ENCODE results near the gene GPC5.

The GPC5 gene

DNA sequence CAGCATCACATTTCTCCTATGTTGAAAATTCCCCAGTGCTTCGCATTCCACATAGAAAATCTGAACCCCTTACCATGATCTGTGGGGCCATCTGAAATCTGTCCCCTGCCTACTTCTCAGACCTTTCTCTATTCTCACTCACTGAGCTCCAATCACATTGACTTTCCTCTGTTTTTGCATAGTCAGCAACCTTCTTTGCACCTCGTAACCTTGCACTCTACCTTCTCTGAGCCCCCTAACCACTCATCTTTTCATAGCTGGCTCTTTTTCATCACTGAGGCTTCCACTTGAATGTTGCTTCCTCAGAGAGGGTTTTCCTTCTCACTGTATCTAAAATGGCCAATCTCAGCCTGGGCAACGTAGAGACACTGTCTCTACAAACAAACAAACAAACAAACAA is 286.3 kb downstream of the GPC5 start:
- Histone ChIP-seq H3K9me2 (replicated peaks; ENCODE audit: insufficient read depth, low read length) (no peaks in the 10 kb centered on the region), H3K4me3 (ENCODE audit: insufficient read depth, low read length, poor library complexity, severe bottlenecking) (no peak overlapping the region), H3K79me2 (ENCODE audit: insufficient read depth, low read length) (no peaks in the 10 kb centered on the region), H3K27me3 (ENCODE audit: low read length) (no peaks in the 10 kb centered on the region), H3K4me2 (ENCODE audit: low read depth, low read length, poor library complexity, severe bottlenecking) (no peak overlapping the region), H3K36me3 (ENCODE audit: low read length) (no peaks in the 10 kb centered on the region), H3K27ac (ENCODE audit: low read depth, low read length) (no peak overlapping the region), H3F3A (ENCODE audit: insufficient read depth) (no peaks in the 10 kb centered on the region), H3K9me3 (ENCODE audit: insufficient read depth, low read length) (no peaks in the 10 kb centered on the region), H2AFZ (ENCODE audit: low read depth, low read length, severe bottlenecking) (no peak overlapping the region), H3K9ac (ENCODE audit: low read length) (no peak overlapping the region), H4K20me1 (ENCODE audit: low read depth, low read length) (no peaks in the 10 kb centered on the region)
- no peak for TF ChIP-seq EZH2phosphoT487 (conservative IDR thresholded peaks at IDR 0.05; ENCODE audit: low read length)
- TF ChIP-seq, protein P1, sequence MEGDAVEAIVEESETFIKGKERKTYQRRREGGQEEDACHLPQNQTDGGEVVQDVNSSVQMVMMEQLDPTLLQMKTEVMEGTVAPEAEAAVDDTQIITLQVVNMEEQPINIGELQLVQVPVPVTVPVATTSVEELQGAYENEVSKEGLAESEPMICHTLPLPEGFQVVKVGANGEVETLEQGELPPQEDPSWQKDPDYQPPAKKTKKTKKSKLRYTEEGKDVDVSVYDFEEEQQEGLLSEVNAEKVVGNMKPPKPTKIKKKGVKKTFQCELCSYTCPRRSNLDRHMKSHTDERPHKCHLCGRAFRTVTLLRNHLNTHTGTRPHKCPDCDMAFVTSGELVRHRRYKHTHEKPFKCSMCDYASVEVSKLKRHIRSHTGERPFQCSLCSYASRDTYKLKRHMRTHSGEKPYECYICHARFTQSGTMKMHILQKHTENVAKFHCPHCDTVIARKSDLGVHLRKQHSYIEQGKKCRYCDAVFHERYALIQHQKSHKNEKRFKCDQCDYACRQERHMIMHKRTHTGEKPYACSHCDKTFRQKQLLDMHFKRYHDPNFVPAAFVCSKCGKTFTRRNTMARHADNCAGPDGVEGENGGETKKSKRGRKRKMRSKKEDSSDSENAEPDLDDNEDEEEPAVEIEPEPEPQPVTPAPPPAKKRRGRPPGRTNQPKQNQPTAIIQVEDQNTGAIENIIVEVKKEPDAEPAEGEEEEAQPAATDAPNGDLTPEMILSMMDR (IDR thresholded peaks at IDR 0.05; ENCODE audit: insufficient read depth, low read length, poor library complexity, severe bottlenecking): no peak

DNA sequence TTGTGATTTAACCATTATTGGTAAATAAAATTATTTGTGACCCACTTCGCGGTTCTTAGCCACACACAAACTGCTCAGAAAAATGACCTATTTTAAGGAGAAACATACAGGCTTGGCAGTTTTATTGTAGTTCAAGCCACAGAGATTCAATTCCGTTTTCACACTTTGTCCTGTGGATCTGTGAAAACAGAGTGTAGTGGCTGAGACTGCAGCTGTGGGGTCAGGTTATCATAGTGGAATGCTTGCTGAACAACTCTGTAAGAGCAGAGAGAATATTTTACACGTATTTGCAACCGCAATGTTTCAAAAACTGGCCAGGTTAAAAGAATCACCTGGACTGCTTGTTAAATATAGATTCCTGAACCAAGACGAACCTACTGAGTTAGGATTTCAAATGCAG is 292.5 kb downstream of the GPC5 start:
- H3K4me2 ChIP-seq (ENCODE audit: low read depth, low read length, poor library complexity, severe bottlenecking): no peak overlapping the region
- TF ChIP-seq, protein P1 (IDR thresholded peaks at IDR 0.05; ENCODE audit: insufficient read depth, low read length, poor library complexity, severe bottlenecking): no peak
- no peak for TF ChIP-seq EZH2phosphoT487 (conservative IDR thresholded peaks at IDR 0.05; ENCODE audit: low read length)
- H3K4me3 ChIP-seq (ENCODE audit: insufficient read depth, low read length, poor library complexity, severe bottlenecking): no peak overlapping the region
- no peaks in the 10 kb centered on the region for H3K9me3 ChIP-seq (ENCODE audit: insufficient read depth, low read length)
- H4K20me1 ChIP-seq (ENCODE audit: low read depth, low read length): no peaks in the 10 kb centered on the region
- H3K27me3 ChIP-seq (ENCODE audit: low read length): no peaks in the 10 kb centered on the region
- no peaks in the 10 kb centered on the region for H3K9me2 ChIP-seq (replicated peaks; ENCODE audit: insufficient read depth, low read length)
- H2AFZ ChIP-seq (ENCODE audit: low read depth, low read length, severe bottlenecking): no peak overlapping the region
- H3K9ac ChIP-seq (ENCODE audit: low read length): no peak overlapping the region
- H3K36me3 ChIP-seq (ENCODE audit: low read length): no peaks in the 10 kb centered on the region
- H3K27ac ChIP-seq (ENCODE audit: low read depth, low read length): no peak overlapping the region
- no peaks in the 10 kb centered on the region for H3K79me2 ChIP-seq (ENCODE audit: insufficient read depth, low read length)
- no peaks in the 10 kb centered on the region for H3F3A ChIP-seq (ENCODE audit: insufficient read depth)

DNA sequence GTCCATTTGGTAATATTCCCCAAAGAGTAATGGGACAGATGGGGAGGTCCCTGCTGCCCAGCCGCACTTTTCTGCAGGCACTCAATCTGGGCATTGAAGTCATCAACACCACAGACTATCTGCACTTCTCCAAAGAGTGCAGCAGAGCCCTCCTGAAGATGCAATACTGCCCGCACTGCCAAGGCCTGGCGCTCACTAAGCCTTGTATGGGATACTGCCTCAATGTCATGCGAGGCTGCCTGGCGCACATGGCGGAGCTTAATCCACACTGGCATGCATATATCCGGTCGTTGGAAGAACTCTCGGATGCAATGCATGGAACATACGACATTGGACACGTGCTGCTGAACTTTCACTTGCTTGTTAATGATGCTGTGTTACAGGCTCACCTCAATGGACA is 295.0 kb downstream of the GPC5 start:
- no peak overlapping the region for H3K4me3 ChIP-seq (ENCODE audit: insufficient read depth, low read length, poor library complexity, severe bottlenecking)
- no peaks in the 10 kb centered on the region for H3K9me3 ChIP-seq (ENCODE audit: insufficient read depth, low read length)
- H3K27me3 ChIP-seq (ENCODE audit: low read length): no peaks in the 10 kb centered on the region
- no peaks in the 10 kb centered on the region for H3K79me2 ChIP-seq (ENCODE audit: insufficient read depth, low read length)
- H3K4me2 ChIP-seq (ENCODE audit: low read depth, low read length, poor library complexity, severe bottlenecking): no peak overlapping the region
- H3K27ac ChIP-seq (ENCODE audit: low read depth, low read length): no peak overlapping the region
- no peak overlapping the region for H2AFZ ChIP-seq (ENCODE audit: low read depth, low read length, severe bottlenecking)
- no peaks in the 10 kb centered on the region for H3K36me3 ChIP-seq (ENCODE audit: low read length)
- no peak overlapping the region for H3K9ac ChIP-seq (ENCODE audit: low read length)
- H3F3A ChIP-seq (ENCODE audit: insufficient read depth): no peaks in the 10 kb centered on the region
- no peaks in the 10 kb centered on the region for H4K20me1 ChIP-seq (ENCODE audit: low read depth, low read length)
- no peak for TF ChIP-seq EZH2phosphoT487 (conservative IDR thresholded peaks at IDR 0.05; ENCODE audit: low read length)
- TF ChIP-seq, protein P1 (IDR thresholded peaks at IDR 0.05; ENCODE audit: insufficient read depth, low read length, poor library complexity, severe bottlenecking): no peak
- H3K9me2 ChIP-seq (replicated peaks; ENCODE audit: insufficient read depth, low read length): no peaks in the 10 kb centered on the region

Data from SU-DHL-6 (cell line).